ENCODE measurements around the gene PTGIS.

PTGIS gene

GRCh38 chr20:49516916-49517804, 50.8 kb downstream of the PTGIS start:
- Histone ChIP-seq H3K36me3 (ENCODE audit: control insufficient read depth, insufficient read depth, low read length, severe bottlenecking) (peaks cover 20% of the 10 kb centered on the region), H3K27me3 (replicated peaks; ENCODE audit: control insufficient read depth, insufficient read depth, low read length) (no peaks in the 10 kb centered on the region), H3K4me3 (ENCODE audit: low read length) (no peak overlapping the region), H3K9me3 (ENCODE audit: control insufficient read depth, low read length) (no peaks in the 10 kb centered on the region), H3K9ac (ENCODE audit: low read length) (no peak overlapping the region), H3K4me1 (ENCODE audit: control insufficient read depth, insufficient read depth, low read length) (peaks cover 16% of the 10 kb centered on the region)
- no peak for DNase-seq (ENCODE audit: low read depth)

DNA sequence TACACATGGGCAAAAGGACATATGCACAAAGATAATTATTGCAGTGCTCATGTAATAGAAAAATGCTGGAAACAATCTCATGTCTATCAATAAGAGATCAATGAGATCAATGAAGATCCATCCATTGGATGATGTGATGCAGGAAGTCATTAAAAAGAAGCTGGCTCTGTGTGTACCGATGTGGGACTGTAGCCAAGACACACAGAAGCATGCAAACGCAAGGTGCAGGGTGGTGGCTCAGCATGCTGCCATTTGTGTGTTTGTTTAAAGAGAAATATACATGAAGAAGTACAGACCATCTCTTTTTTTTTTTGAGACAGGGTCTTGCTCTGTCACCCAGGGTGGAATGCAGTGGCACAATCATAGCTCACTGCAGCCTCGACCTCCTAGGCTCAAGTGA, 52.4 kb downstream of the PTGIS start:
- Histone ChIP-seq H3K36me3 (ENCODE audit: control insufficient read depth, insufficient read depth, low read length, severe bottlenecking) (peaks cover 21% of the 10 kb centered on the region), H3K4me1 (ENCODE audit: control insufficient read depth, insufficient read depth, low read length) (peaks cover 27% of the 10 kb centered on the region), H3K4me3 (ENCODE audit: low read length) (no peak overlapping the region), H3K27me3 (replicated peaks; ENCODE audit: control insufficient read depth, insufficient read depth, low read length) (no peaks in the 10 kb centered on the region), H3K9me3 (ENCODE audit: control insufficient read depth, low read length) (no peaks in the 10 kb centered on the region), H3K9ac (ENCODE audit: low read length) (no peak overlapping the region)
- no peak for DNase-seq (ENCODE audit: low read depth)

- no peak overlapping the region for H3K9ac ChIP-seq (ENCODE audit: low read length)
- no peak overlapping the region for H3K4me3 ChIP-seq (ENCODE audit: low read length)
- no peak for DNase-seq (ENCODE audit: low read depth)
- H3K27me3 ChIP-seq (replicated peaks; ENCODE audit: control insufficient read depth, insufficient read depth, low read length) = no peaks in the 10 kb centered on the region
- peaks cover 27% of the 10 kb centered on the region for H3K36me3 ChIP-seq (ENCODE audit: control insufficient read depth, insufficient read depth, low read length, severe bottlenecking)
- H3K4me1 ChIP-seq (ENCODE audit: control insufficient read depth, insufficient read depth, low read length) = peaks cover 37% of the 10 kb centered on the region
- H3K9me3 ChIP-seq (ENCODE audit: control insufficient read depth, low read length) = no peaks in the 10 kb centered on the region
Measured at GRCh38 chr20:49513517-49513916, 54.4 kb downstream of the PTGIS start.

- Histone ChIP-seq H3K9me3 (ENCODE audit: control insufficient read depth, low read length) (no peaks in the 10 kb centered on the region), H3K9ac (ENCODE audit: low read length) (no peak overlapping the region), H3K36me3 (ENCODE audit: control insufficient read depth, insufficient read depth, low read length, severe bottlenecking) (peaks cover 30% of the 10 kb centered on the region), H3K27me3 (replicated peaks; ENCODE audit: control insufficient read depth, insufficient read depth, low read length) (no peaks in the 10 kb centered on the region), H3K4me3 (ENCODE audit: low read length) (no peak overlapping the region), H3K4me1 (ENCODE audit: control insufficient read depth, insufficient read depth, low read length) (peaks cover 32% of the 10 kb centered on the region)
- DNase-seq (ENCODE audit: low read depth) = no peak
Measured at GRCh38 chr20:49513009-49513408, 54.9 kb downstream of the PTGIS start.

DNA sequence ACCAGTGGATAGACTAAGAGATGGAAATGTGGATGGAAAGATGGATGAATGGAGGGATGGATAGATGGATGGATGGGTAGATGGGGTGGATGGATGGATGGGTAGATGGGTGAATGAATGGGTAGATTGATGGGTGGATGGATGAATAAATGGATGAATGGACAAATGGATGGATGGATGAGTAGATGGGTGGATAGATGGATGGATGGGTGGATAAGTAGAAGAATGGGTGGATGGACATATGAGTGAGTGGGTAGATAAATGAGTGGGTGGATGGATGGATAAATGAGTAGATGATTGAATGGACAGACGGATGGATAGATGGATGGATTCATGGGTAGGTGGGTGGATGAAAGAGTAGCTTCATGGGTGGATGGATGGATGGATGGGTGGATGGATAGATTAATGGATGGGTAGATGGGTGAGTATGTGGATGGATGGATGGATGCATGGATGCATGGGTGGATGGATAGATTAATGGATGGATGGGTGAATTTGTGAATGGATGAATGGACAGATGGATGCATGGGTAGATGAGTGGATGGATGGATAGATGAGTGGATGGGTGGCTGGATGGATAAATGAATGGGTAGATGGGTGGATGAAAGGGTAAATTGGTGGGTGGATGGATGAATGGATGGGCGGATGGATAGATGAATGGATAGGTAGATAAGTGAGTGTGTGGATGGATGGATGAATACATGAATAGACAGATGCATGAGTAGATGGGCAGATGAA, 56.0 kb downstream of the PTGIS start:
- Histone ChIP-seq H3K36me3 (ENCODE audit: control insufficient read depth, insufficient read depth, low read length, severe bottlenecking) (peaks cover 40% of the 10 kb centered on the region), H3K4me1 (ENCODE audit: control insufficient read depth, insufficient read depth, low read length) (peaks cover 27% of the 10 kb centered on the region), H3K9me3 (ENCODE audit: control insufficient read depth, low read length) (no peaks in the 10 kb centered on the region), H3K27me3 (replicated peaks; ENCODE audit: control insufficient read depth, insufficient read depth, low read length) (no peaks in the 10 kb centered on the region), H3K4me3 (ENCODE audit: low read length) (no peak overlapping the region), H3K9ac (ENCODE audit: low read length) (no peak overlapping the region)
- DNase-seq (ENCODE audit: low read depth) = no peak

- H3K4me3 ChIP-seq (ENCODE audit: low read length) = peak overlapping the region; percentile 21
Measured at GRCh38 chr20:49510562-49511122, 57.3 kb downstream of the PTGIS start.

GRCh38 chr20:49508435-49509199, 59.3 kb downstream of the PTGIS start:
- H3K27me3 ChIP-seq (replicated peaks; ENCODE audit: control insufficient read depth, insufficient read depth, low read length) = no peaks in the 10 kb centered on the region
- H3K4me1 ChIP-seq (ENCODE audit: control insufficient read depth, insufficient read depth, low read length) = peaks cover 29% of the 10 kb centered on the region
- H3K36me3 ChIP-seq (ENCODE audit: control insufficient read depth, insufficient read depth, low read length, severe bottlenecking) = peaks cover 40% of the 10 kb centered on the region
- H3K9ac ChIP-seq (ENCODE audit: low read length) = no peak overlapping the region
- H3K4me3 ChIP-seq (ENCODE audit: low read length) = no peak overlapping the region
- peak; percentile 66 for DNase-seq (ENCODE audit: low read depth)
- H3K9me3 ChIP-seq (ENCODE audit: control insufficient read depth, low read length) = no peaks in the 10 kb centered on the region

More at GRCh38 chr20:49510562-49511122, 57.3 kb downstream of the PTGIS start:
- Histone ChIP-seq H3K36me3 (ENCODE audit: control insufficient read depth, insufficient read depth, low read length, severe bottlenecking) (peaks cover 45% of the 10 kb centered on the region), H3K9ac (ENCODE audit: low read length) (peak overlapping the region; percentile 1), H3K27me3 (replicated peaks; ENCODE audit: control insufficient read depth, insufficient read depth, low read length) (no peaks in the 10 kb centered on the region), H3K9me3 (ENCODE audit: control insufficient read depth, low read length) (no peaks in the 10 kb centered on the region), H3K4me1 (ENCODE audit: control insufficient read depth, insufficient read depth, low read length) (peaks cover 29% of the 10 kb centered on the region)
- peak; percentile 94 for DNase-seq (ENCODE audit: low read depth)

DNA sequence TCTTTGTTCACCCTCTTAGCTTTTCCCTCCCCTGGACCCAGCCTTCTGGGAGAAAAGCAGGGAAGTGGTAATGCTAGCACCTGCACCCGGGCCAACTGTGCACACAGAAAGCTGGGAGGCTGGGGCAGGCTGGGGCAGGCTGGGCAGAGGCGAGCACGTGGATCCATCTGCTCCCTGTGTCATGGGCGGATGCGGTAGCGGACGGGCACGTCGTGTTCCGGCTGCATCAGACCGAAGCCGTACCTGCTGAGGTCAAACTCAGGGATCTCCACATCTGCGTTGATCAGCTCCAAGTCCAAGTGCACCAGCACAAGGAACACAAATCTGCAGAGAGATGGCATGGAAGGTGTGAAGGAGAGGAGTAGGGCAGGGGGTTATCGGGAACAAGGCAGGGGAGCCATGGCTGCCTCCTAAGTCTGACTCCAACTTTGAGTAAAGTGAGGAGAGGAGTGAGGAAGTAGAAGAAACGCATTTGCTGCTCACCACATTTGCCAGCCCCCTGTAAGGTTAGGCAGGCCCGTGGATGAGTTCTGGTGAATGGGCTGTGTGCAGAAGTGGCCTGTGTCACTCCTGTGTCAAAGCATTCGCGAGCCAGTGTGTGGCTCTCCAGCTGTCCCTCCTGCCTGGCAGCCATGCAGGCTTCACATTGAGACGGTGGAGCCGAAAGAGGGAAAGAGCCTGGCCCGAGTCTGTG, 60.0 kb downstream of the PTGIS start:
- no peak overlapping the region for H3K4me3 ChIP-seq (ENCODE audit: low read length)
- H3K9me3 ChIP-seq (ENCODE audit: control insufficient read depth, low read length) = no peaks in the 10 kb centered on the region
- peaks cover 38% of the 10 kb centered on the region for H3K36me3 ChIP-seq (ENCODE audit: control insufficient read depth, insufficient read depth, low read length, severe bottlenecking)
- no peaks in the 10 kb centered on the region for H3K27me3 ChIP-seq (replicated peaks; ENCODE audit: control insufficient read depth, insufficient read depth, low read length)
- peaks cover 29% of the 10 kb centered on the region for H3K4me1 ChIP-seq (ENCODE audit: control insufficient read depth, insufficient read depth, low read length)
- DNase-seq (ENCODE audit: low read depth) = no peak
- H3K9ac ChIP-seq (ENCODE audit: low read length) = no peak overlapping the region

DNA sequence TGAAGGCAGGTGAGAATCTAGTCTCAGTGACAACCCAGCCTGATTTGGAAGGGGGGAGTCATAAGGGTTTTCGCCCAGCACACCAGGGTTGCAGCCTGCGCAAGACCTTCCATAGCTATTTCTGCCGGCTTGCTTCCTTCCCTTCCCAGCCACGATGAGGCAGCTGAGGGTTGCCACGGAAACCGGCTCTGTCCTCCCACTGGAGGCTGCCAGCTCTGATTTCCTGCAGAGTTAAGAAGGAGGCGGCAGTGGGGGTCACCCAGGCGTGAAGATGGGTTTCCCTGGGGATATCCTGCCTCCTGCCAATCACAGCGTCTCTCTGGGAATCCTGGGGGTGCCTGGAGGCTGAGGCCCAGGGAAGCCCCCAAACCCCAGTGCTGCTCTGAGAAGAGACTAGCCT, 62.4 kb downstream of the PTGIS start:
- Histone ChIP-seq H3K4me1 (ENCODE audit: control insufficient read depth, insufficient read depth, low read length) (peaks cover 29% of the 10 kb centered on the region), H3K9me3 (ENCODE audit: control insufficient read depth, low read length) (no peaks in the 10 kb centered on the region), H3K9ac (ENCODE audit: low read length) (no peak overlapping the region), H3K4me3 (ENCODE audit: low read length) (no peak overlapping the region), H3K27me3 (replicated peaks; ENCODE audit: control insufficient read depth, insufficient read depth, low read length) (no peaks in the 10 kb centered on the region), H3K36me3 (ENCODE audit: control insufficient read depth, insufficient read depth, low read length, severe bottlenecking) (peaks cover 25% of the 10 kb centered on the region)
- peak; percentile 58 for DNase-seq (ENCODE audit: low read depth)

DNA sequence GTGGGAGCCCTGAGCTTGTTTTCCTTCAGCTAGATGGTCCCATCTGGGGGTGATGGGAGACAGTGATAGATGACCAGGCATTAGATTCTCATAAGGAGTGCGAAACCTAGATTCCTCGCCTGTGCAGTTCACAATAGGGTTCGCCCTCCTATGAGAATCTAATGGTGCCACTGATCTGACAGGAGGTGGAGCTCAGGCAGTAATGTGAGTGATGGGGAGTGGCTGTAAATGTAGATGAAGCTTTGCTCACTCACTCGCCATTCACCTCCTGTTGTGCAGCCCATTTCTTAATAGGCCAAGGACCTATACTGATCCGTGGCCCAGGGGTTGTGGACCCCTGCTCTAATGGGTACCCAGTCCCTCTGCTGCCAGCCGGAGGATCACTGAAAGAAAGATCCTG, 64.8 kb downstream of the PTGIS start:
- H3K9ac ChIP-seq (ENCODE audit: low read length) = no peak overlapping the region
- no peak for DNase-seq (ENCODE audit: low read depth)
- H3K36me3 ChIP-seq (ENCODE audit: control insufficient read depth, insufficient read depth, low read length, severe bottlenecking) = peaks cover 17% of the 10 kb centered on the region
- H3K4me3 ChIP-seq (ENCODE audit: low read length) = no peak overlapping the region
- peaks cover 18% of the 10 kb centered on the region for H3K4me1 ChIP-seq (ENCODE audit: control insufficient read depth, insufficient read depth, low read length)
- peaks cover 5% of the 10 kb centered on the region for H3K9me3 ChIP-seq (ENCODE audit: control insufficient read depth, low read length)
- H3K27me3 ChIP-seq (replicated peaks; ENCODE audit: control insufficient read depth, insufficient read depth, low read length) = no peaks in the 10 kb centered on the region

Measured in adipocyte (in vitro differentiated cells).